ENCODE measurements around the gene P2RY8. TPM values are rescaled to one million over a fixed set of nuclear protein-coding genes. Genes with fewer than 3 reads are reported as not detected.

P2RY8 gene
- total and polyA plus RNA-seq, 2 of the 4 experiments (the other 2 are of a cell fraction): not detected

DNA sequence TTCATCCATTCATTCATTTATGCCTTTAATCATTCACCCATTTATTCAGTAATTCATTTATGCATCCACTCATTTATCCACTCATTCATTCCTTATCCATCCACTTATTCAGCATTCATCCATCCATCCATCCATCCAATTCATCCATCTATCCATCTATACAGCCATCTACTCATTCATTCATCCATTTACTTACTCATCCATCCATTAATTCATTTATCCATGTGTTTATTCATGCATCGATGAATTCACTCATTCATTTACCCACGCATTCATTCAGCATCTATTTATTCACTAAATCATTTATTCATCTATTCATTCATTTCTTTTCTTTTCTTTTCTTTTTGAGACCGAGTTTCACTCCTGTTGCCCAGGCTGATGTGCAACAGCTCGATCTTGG is 10.4 kb downstream of the P2RY8 start:
- Histone ChIP-seq H3K23ac (ENCODE audit: low read depth, low read length) (no peak overlapping the region), H3K14ac (replicated peaks; ENCODE audit: low read depth, low read length) (no peak overlapping the region), H4K8ac (ENCODE audit: low read depth in 2 of 2, low read length in 2 of 2) (no peak overlapping the region), H4K20me1 (ENCODE audit: insufficient read depth, low read length) (no peaks in the 10 kb centered on the region), H3K79me1 (ENCODE audit: low read depth in 1 of 2, low read length in 2 of 2) (no peaks in the 10 kb centered on the region), H3K9me1 (ENCODE audit: insufficient read depth, low read length) (no peaks in the 10 kb centered on the region), H3K4me3 (ENCODE audit: insufficient read depth, low read depth, low read length) (no peak overlapping the region), H3K27me3 (ENCODE audit: control insufficient read depth, insufficient read depth, low read length) (no peaks in the 10 kb centered on the region), H3K9ac (ENCODE audit: low read depth, low read length) (no peak overlapping the region), H2AFZ (replicated peaks; ENCODE audit: low read length, poor library complexity) (no peak overlapping the region), H3K56ac (ENCODE audit: extremely low read depth, insufficient read depth, low read length) (no peak overlapping the region), H2BK5ac (ENCODE audit: low read depth, low read length, poor library complexity, severe bottlenecking) (no peak overlapping the region), H3K4me2 (ENCODE audit: low read depth, low read length) (no peak overlapping the region), H3K18ac (ENCODE audit: low read depth, low read length) (no peak overlapping the region), H3K36me3 (ENCODE audit: control insufficient read depth, insufficient read depth, low read length) (no peaks in the 10 kb centered on the region), H3K4ac (ENCODE audit: low read depth, low read length) (no peak overlapping the region), H2AK5ac (ENCODE audit: low read depth, low read length) (no peak overlapping the region), H2BK120ac (ENCODE audit: low read depth, low read length) (no peak overlapping the region), H2BK20ac (ENCODE audit: low read depth, low read length) (no peak overlapping the region), H2BK15ac (ENCODE audit: low read depth, low read length) (no peak overlapping the region), H3K4me1 (ENCODE audit: control insufficient read depth, insufficient read depth, low read length) (no peaks in the 10 kb centered on the region), H3K27ac (ENCODE audit: insufficient read depth, low read length) (no peak overlapping the region), H4K91ac (ENCODE audit: insufficient read depth, low read depth, low read length) (no peak overlapping the region), H4K5ac (ENCODE audit: low read depth, low read length) (no peak overlapping the region), H3K9me3 (ENCODE audit: control insufficient read depth, insufficient read depth, low read length) (peaks cover 15% of the 10 kb centered on the region), H2AK9ac (replicated peaks; ENCODE audit: low read depth, low read length, poor library complexity) (no peak overlapping the region)
- 100% methylated on average over 1 of the region's 4 CpGs for WGBS, 2 experiments (ENCODE audit: extremely low coverage in 2 of 2, insufficient read length in 1 of 2)
- in situ Hi-C loops (cut with MboI; ENCODE audit: low sequenced_read_pairs) (no loop called here), dilution Hi-C loops (cut with HindIII; ENCODE audit: low sequenced_read_pairs, unreplicated experiment) (no loop called here), intact Hi-C loops (cut with micrococcal nuclease) (no loop called here)
- POLR2A ChIA-PET (ENCODE audit: unreplicated experiment): no interaction called here
- no peak for DNase-seq
- CTCF ChIA-PET: no interaction called here
- no TSS peak for BruUV-seq (replicated peaks)
- no peak for ATAC-seq (ENCODE audit: low read depth)
- TF ChIP-seq RFX5 (IDR thresholded peaks at IDR 0.05; ENCODE audit: low read depth, low read length) (no peak), RCOR1 (IDR thresholded peaks at IDR 0.05; ENCODE audit: insufficient replicate concordance, low read length) (no peak), MAFK (IDR thresholded peaks at IDR 0.05; ENCODE audit: low read depth, low read length) (no peak), NFE2L2 (IDR thresholded peaks at IDR 0.05; ENCODE audit: low read depth, low read length) (no peak), CHD1 (IDR thresholded peaks at IDR 0.05; ENCODE audit: low read depth, low read length) (no peak), FOS (IDR thresholded peaks at IDR 0.05; ENCODE audit: low read depth, low read length) (no peak), SMC3 (IDR thresholded peaks at IDR 0.05; ENCODE audit: low read depth, low read length) (no peak), POLR2A (IDR thresholded peaks at IDR 0.05; ENCODE audit: low read depth, low read length) (no peak), MXI1 (IDR thresholded peaks at IDR 0.05; ENCODE audit: borderline replicate concordance, low read depth, low read length) (no peak), BHLHE40 (IDR thresholded peaks at IDR 0.05; ENCODE audit: low read depth, low read length) (no peak), RAD21 (IDR thresholded peaks at IDR 0.05; ENCODE audit: low read length) (no peak), MAZ (IDR thresholded peaks at IDR 0.05; ENCODE audit: borderline replicate concordance, low read depth, low read length) (no peak), CEBPB (IDR thresholded peaks at IDR 0.05; ENCODE audit: low read depth, low read length) (no peak)
- TF ChIP-seq, protein P1, sequence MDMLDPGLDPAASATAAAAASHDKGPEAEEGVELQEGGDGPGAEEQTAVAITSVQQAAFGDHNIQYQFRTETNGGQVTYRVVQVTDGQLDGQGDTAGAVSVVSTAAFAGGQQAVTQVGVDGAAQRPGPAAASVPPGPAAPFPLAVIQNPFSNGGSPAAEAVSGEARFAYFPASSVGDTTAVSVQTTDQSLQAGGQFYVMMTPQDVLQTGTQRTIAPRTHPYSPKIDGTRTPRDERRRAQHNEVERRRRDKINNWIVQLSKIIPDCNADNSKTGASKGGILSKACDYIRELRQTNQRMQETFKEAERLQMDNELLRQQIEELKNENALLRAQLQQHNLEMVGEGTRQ (IDR thresholded peaks at IDR 0.05; ENCODE audit: low read depth, low read length): no peak
- TF ChIP-seq, protein P2, sequence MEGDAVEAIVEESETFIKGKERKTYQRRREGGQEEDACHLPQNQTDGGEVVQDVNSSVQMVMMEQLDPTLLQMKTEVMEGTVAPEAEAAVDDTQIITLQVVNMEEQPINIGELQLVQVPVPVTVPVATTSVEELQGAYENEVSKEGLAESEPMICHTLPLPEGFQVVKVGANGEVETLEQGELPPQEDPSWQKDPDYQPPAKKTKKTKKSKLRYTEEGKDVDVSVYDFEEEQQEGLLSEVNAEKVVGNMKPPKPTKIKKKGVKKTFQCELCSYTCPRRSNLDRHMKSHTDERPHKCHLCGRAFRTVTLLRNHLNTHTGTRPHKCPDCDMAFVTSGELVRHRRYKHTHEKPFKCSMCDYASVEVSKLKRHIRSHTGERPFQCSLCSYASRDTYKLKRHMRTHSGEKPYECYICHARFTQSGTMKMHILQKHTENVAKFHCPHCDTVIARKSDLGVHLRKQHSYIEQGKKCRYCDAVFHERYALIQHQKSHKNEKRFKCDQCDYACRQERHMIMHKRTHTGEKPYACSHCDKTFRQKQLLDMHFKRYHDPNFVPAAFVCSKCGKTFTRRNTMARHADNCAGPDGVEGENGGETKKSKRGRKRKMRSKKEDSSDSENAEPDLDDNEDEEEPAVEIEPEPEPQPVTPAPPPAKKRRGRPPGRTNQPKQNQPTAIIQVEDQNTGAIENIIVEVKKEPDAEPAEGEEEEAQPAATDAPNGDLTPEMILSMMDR (conservative IDR thresholded peaks at IDR 0.05; ENCODE audit: low read depth, low read length): no peak
- TF ChIP-seq, protein P3, sequence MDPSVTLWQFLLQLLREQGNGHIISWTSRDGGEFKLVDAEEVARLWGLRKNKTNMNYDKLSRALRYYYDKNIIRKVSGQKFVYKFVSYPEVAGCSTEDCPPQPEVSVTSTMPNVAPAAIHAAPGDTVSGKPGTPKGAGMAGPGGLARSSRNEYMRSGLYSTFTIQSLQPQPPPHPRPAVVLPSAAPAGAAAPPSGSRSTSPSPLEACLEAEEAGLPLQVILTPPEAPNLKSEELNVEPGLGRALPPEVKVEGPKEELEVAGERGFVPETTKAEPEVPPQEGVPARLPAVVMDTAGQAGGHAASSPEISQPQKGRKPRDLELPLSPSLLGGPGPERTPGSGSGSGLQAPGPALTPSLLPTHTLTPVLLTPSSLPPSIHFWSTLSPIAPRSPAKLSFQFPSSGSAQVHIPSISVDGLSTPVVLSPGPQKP (IDR thresholded peaks at IDR 0.05; ENCODE audit: borderline replicate concordance, low read depth, low read length): no peak
